Stimulated activated naive B cell treated with anti-CD40 and anti-IgM and Interleukin-4, amounts not matched to agents 10 μg/mL and 1 μg/mL and 100 μg/mL, for 72 hours (primary cell): Measurements from ENCODE around the gene RAB5B.
"Not testable (repeated sequence)": the region's sequence is repeated elsewhere in the genome, so short reads cannot be mapped to it uniquely, and the experiment has no call there.

ENCODE experiments used
- ATAC-seq, 2 donors: fragments of 150-1000 bp; cut with Tn5 transposase; replicated peaks; 2 replicates each; pipeline ENCODE4 v1.10.0; 2021; ENCODE audit warnings: moderate library complexity in 1 of 2
- DNase-seq: peaks from one replicate; pipeline ENCODE4 v3.0.0; 2021
- H3K27ac Mint-ChIP-seq: one replicate; pipeline ENCODE4 v1.8.0; 2022; ENCODE audit warnings: mild to moderate bottlenecking, mixed read lengths
- H3K27me3 Mint-ChIP-seq, 2 donors: one replicate each; pipeline ENCODE4 v1.8.0; 2022; ENCODE audit warnings: mixed read lengths in 2 of 2
- H3K36me3 Mint-ChIP-seq, 2 donors: one replicate each; pipeline ENCODE4 v1.8.0; 2022; ENCODE audit warnings: mixed read lengths in 2 of 2, mild to moderate bottlenecking in 1 of 2
- H3K4me1 Mint-ChIP-seq, 2 donors: one replicate each; pipeline ENCODE4 v1.8.0; 2022; ENCODE audit warnings: mixed read lengths in 2 of 2, mild to moderate bottlenecking in 1 of 2
- H3K4me3 Mint-ChIP-seq, 2 donors: one replicate each; pipeline ENCODE4 v1.8.0; 2022; ENCODE audit warnings: mild to moderate bottlenecking in 2 of 2, mixed read lengths in 2 of 2, moderate library complexity in 1 of 2
- H3K9me3 Mint-ChIP-seq, 2 donors: one replicate each; pipeline ENCODE4 v1.8.0; 2022; ENCODE audit warnings: mixed read lengths in 2 of 2, mild to moderate bottlenecking in 1 of 2

The RAB5B gene

DNA sequence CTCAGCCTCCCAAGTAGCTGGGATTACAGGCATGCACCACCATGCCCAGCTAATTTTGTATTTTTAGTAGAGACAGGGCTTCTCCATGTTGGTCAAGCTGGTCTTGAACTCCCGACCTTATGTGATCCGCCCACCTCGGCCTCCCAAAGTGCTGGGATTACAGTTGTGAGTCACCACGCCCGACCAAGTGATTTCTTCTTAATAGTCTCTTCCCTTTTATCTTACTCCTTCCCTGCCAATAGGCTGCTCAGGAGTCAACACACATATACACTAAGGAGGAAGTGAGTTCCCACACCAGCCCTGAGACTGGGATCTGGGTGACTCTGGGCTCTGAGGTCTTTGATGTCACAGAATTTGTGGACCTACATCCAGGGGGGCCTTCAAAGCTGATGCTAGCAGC lies 29.5 kb downstream of the RAB5B start:
- ATAC-seq, DNase-seq, H3K27me3 Mint-ChIP-seq, H3K27ac Mint-ChIP-seq, H3K4me3 Mint-ChIP-seq, H3K9me3 Mint-ChIP-seq: not testable (repeated sequence)
- H3K36me3 Mint-ChIP-seq: peaks cover 22 to 27% of the 10 kb centered on the region in 2 donors
- H3K4me1 Mint-ChIP-seq: peaks cover 11 to 20% of the 10 kb centered on the region in 2 donors

DNA sequence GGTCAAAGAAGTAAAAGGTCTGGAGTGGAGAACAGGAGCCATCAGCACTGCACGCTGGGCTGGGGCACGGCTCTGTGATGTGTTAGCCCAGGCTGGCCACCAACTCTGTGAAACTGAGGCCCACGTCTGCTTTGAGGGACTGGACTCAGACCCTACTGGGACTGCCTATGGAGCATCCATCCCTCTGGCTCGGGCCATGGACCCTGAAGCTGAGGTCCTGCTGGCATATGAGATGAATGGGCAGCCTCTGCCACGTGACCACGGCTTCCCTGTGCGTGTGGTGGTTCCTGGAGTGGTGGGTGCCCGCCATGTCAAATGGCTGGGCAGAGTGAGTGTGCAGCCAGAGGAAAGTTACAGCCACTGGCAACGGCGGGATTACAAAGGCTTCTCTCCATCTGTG lies 30.3 kb downstream of the RAB5B start:
- Mint-ChIP-seq H3K9me3 (peaks cover 0 to 1% of the 10 kb centered on the region in 2 donors), H3K4me3 (no peak overlapping the region), H3K4me1 (peaks cover 14 to 24% of the 10 kb centered on the region in 2 donors), H3K36me3 (peaks cover 18 to 27% of the 10 kb centered on the region in 2 donors), H3K27ac (peak overlapping the region; percentile 9), H3K27me3 (no peaks in the 10 kb centered on the region)
- ATAC-seq: no peak
- DNase-seq: no peak

DNA sequence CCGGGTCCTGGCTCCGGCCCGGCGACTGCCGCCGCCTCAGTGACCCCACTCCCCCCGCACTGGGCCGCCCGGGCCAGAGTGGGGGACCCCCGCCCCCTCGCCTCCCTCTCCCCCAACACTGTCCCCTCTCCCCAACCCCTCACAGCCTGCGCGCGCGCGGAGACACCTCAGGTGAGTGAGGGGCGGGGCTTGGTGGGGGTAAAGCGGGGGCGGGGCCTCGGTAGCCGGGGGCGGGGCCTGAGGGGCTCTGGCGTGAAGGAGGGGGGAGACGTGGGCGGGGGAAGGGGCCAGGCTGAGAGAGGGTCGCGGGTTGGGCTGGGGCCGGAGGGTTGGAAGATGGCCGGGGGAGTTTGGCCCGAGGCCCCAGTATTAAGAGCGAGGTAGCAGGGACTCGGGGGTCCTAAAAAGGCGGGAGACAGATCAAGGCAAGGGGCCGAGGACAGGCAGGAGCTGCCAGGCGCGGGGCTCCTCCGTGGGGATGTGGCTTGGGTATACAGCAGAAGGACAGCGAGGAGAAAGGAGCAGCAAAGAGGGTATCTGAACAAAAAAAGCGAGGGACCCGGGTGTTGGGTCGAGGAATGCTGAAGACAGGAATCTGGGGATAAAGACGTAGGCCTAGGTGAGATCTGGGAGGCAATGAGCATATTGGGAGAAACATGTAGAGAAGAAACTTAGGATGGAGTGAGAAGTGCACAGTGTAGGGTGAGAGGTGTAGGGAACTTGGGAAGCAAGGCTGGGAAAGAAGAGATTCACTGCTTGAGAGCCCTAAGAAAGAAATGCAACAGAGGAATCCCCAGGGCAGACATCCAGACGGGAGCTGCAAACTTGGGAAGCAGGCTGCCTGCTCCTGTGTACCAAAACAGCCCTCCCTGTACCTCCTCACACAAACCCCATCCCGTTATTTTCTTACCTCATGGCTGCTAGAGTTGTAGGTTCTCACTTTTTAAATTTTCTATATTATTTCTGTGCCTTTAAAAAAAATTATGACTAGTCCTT lies 34.0 kb downstream of the RAB5B start:
- H3K4me1 Mint-ChIP-seq: peaks cover 17 to 29% of the 10 kb centered on the region in 2 donors
- peak overlapping the region; percentile 79 to 93 for H3K4me3 Mint-ChIP-seq
- DNase-seq: peak; percentile 26
- ATAC-seq: peak; percentile 81 to 87
- peak overlapping the region; percentile 76 for H3K27ac Mint-ChIP-seq
- H3K27me3 Mint-ChIP-seq: no peaks in the 10 kb centered on the region
- peaks cover 0 to 1% of the 10 kb centered on the region in 2 donors for H3K9me3 Mint-ChIP-seq
- peaks cover 9 to 17% of the 10 kb centered on the region in 2 donors for H3K36me3 Mint-ChIP-seq

DNA sequence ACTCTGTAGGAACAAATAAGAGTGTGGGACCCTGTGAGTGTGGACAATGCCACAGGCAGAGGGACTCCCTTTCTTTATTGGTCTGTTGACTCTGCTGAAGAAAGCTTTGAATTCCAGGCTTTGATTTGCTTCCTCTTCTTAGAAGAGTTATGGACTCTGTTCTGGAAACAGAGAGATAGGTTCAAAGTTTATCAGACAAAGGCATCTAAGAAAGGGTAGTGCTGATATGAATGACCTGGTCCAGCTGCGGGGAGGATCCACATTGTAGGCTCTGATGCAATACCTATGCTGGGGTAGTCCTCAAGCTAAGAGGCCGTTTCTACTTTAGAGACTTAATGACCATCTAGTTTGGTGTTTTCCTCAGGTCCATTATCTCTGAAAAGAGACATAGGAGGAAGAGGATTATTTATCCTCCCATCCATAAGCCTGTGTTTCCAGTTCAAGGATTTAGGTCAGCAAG lies 36.3 kb downstream of the RAB5B start:
- H3K4me3 Mint-ChIP-seq: no peak overlapping the region
- ATAC-seq (no peak), DNase-seq (no peak)
- peaks cover 12 to 29% of the 10 kb centered on the region in 2 donors for H3K4me1 Mint-ChIP-seq
- no peak overlapping the region for H3K27ac Mint-ChIP-seq
- H3K36me3 Mint-ChIP-seq: peaks cover 3 to 4% of the 10 kb centered on the region in 2 donors
- peaks cover 0 to 1% of the 10 kb centered on the region in 2 donors for H3K9me3 Mint-ChIP-seq
- H3K27me3 Mint-ChIP-seq: no peaks in the 10 kb centered on the region

DNA sequence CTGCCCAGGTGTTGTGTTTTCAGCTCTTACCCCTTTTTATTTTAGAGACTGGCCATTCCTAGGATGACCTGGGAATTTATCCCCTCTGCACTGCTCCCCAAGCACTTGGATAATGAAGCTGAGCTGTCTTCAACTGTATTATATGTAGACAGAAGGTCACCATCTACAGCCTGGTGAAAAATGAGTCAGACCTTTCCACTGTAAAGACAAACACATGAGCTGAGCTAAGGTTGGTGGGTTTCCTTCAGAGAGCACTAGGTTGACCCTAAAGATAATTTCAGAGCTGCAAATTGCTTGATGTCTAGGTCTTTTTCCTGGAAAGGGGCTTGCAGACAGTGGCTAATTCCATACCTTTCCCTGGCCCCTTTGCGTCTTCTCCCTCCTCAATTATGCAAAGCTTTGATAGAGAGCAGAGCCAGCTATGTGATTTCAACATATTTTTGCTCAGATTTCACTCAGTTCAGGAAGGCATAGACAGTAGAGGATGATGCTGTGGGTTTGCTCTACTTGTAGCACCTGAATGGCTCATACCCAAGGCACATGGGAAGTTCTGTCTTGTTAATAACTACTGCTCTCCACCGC lies 37.7 kb downstream of the RAB5B start:
- peaks cover 3 to 4% of the 10 kb centered on the region in 2 donors for H3K36me3 Mint-ChIP-seq
- H3K27me3 Mint-ChIP-seq: no peaks in the 10 kb centered on the region
- H3K4me1 Mint-ChIP-seq: peaks cover 12 to 23% of the 10 kb centered on the region in 2 donors
- no peak overlapping the region for H3K27ac Mint-ChIP-seq
- H3K4me3 Mint-ChIP-seq: no peak overlapping the region
- H3K9me3 Mint-ChIP-seq: peaks cover 0 to 1% of the 10 kb centered on the region in 2 donors
- no peak for DNase-seq
- ATAC-seq: no peak

GRCh38 chr12:56013482-56013881 lies 39.6 kb downstream of the RAB5B start:
- ATAC-seq: no peak
- H3K4me3 Mint-ChIP-seq: no peak overlapping the region
- DNase-seq: no peak
- H3K27ac Mint-ChIP-seq: no peak overlapping the region
- no peaks in the 10 kb centered on the region for H3K9me3 Mint-ChIP-seq
- H3K36me3 Mint-ChIP-seq: peaks cover 0 to 2% of the 10 kb centered on the region in 2 donors
- peaks cover 5 to 9% of the 10 kb centered on the region in 2 donors for H3K4me1 Mint-ChIP-seq
- no peaks in the 10 kb centered on the region for H3K27me3 Mint-ChIP-seq

GRCh38 chr12:56014205-56014604 lies 40.3 kb downstream of the RAB5B start:
- ATAC-seq (no peak), DNase-seq (no peak)
- H3K4me1 Mint-ChIP-seq: peaks cover 2 to 5% of the 10 kb centered on the region in 2 donors
- no peaks in the 10 kb centered on the region for H3K27me3 Mint-ChIP-seq
- no peak overlapping the region for H3K4me3 Mint-ChIP-seq
- no peaks in the 10 kb centered on the region for H3K9me3 Mint-ChIP-seq
- H3K36me3 Mint-ChIP-seq: peaks cover 0 to 2% of the 10 kb centered on the region in 2 donors
- H3K27ac Mint-ChIP-seq: no peak overlapping the region

DNA sequence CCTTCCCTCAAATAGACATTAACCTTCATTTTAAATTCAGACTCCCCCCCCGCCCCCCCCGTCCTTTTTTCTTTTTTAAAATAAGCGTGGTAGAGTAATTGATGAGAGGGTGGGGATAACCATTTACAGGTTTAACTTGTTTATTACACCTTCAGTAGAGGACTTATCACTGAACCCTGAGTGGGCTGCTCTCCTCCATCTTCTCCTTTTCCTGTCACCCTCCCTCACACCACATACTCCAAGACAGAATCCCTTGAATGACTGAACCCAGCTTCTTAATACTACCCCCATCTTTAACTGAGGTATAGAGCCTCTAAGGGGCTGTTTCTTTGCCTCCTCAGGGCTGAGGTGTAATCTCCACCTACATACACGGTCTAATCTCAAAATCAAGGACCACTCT lies 43.3 kb downstream of the RAB5B start:
- H3K36me3 Mint-ChIP-seq: peaks cover 0 to 2% of the 10 kb centered on the region in 2 donors
- peaks cover 11 to 18% of the 10 kb centered on the region in 2 donors for H3K4me1 Mint-ChIP-seq
- ATAC-seq (no peak), DNase-seq (no peak)
- no peaks in the 10 kb centered on the region for H3K9me3 Mint-ChIP-seq
- H3K27me3 Mint-ChIP-seq: peaks cover 0 to 7% of the 10 kb centered on the region in 2 donors
- no peak overlapping the region for H3K27ac Mint-ChIP-seq
- no peak overlapping the region for H3K4me3 Mint-ChIP-seq

DNA sequence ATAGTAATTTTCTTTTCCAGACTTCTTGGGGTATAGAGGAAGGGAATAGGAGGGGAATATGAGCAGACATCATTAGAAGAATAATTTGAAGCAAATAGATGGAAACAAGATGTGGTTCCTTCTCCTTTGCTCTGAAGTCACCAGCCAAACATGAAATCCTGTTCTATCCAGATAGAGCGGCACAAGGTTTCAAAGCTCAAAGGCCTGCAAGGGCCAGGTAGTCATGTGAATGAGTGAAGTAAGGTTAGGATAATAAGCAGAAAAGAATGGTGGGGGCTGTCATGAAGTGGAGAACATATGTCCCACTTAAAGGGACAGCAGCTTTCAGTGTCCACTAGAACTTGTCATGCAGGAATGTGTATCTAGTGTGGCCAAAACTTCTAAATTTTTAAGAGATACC lies 44.5 kb downstream of the RAB5B start:
- no peak for ATAC-seq
- H3K4me1 Mint-ChIP-seq: peaks cover 11 to 20% of the 10 kb centered on the region in 2 donors
- peaks cover 0 to 7% of the 10 kb centered on the region in 2 donors for H3K27me3 Mint-ChIP-seq
- H3K36me3 Mint-ChIP-seq: peaks cover 0 to 2% of the 10 kb centered on the region in 2 donors
- H3K4me3 Mint-ChIP-seq: no peak overlapping the region
- H3K9me3 Mint-ChIP-seq: no peaks in the 10 kb centered on the region
- no peak overlapping the region for H3K27ac Mint-ChIP-seq
- DNase-seq: no peak

DNA sequence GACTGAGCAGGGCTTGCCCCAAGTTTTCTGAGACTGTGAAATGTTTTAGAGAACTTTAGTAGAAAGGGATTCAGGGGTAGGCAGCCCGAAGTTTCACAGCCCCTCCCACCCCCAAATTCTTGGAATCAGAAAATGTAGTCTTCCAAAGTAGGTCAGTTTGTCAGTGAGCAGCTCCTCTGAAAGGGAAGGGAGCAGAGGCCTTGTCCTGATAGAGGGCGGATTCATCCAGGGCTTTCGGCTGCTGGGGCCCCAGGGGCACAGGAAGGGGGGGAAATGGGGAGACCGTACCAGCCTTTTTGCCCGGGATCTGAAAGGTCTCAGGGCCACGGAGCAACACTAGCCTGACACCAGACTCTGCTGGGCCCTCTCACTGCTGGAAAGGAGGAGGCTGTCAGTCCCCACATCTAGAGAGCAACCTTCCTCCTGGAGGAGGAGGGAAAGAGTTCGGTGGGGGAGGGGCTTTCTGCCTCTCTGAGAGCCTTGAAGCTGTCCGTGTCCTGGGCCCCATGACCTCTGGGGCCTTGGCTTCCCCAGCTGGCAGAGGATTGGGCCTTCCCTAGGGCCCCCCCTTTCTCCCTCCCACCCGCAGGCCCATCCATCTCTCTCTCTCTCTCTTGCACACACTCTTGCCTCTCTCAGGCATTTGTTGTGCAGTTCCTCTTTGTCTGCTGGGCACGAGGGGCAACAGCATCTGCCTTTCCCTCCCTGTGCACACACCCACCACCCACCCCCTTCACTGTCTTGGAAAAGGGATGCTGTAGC lies 46.7 kb downstream of the RAB5B start, which contains the start of gene IKZF4:
Gene IKZF4, plus strand, starts transcription at position 621 of the 762 bp plus-strand sequence. CDS start 451 bp downstream, outside the sequence.
- H3K27ac Mint-ChIP-seq: peak within 1 kb of the TSS; percentile 68
- ATAC-seq: peak; percentile 69 to 76

GRCh38 chr12:56021889-56022497 lies 48.1 kb downstream of the RAB5B start:
- H3K27me3 Mint-ChIP-seq: peaks cover 0 to 7% of the 10 kb centered on the region in 2 donors
- ATAC-seq (peak in 1 of 2 donors; percentile 45), DNase-seq (no peak)
- no peak overlapping the region for H3K27ac Mint-ChIP-seq
- H3K4me1 Mint-ChIP-seq: peaks cover 11 to 20% of the 10 kb centered on the region in 2 donors
- H3K9me3 Mint-ChIP-seq: no peaks in the 10 kb centered on the region
- H3K4me3 Mint-ChIP-seq: peak overlapping the region in 1 of 2 donors; percentile 83
- no peaks in the 10 kb centered on the region for H3K36me3 Mint-ChIP-seq

More for the DNA sequence above, 46.7 kb downstream of the RAB5B start, which contains the start of gene IKZF4:
- peaks cover 0 to 7% of the 10 kb centered on the region in 2 donors for H3K27me3 Mint-ChIP-seq
- no peaks in the 10 kb centered on the region for H3K36me3 Mint-ChIP-seq
- DNase-seq: no peak
- no peaks in the 10 kb centered on the region for H3K9me3 Mint-ChIP-seq
- H3K4me3 Mint-ChIP-seq: peak within 1 kb of the TSS; percentile 83
- peaks cover 11 to 20% of the 10 kb centered on the region in 2 donors for H3K4me1 Mint-ChIP-seq

GRCh38 chr12:56028511-56029165 lies 54.8 kb downstream of the RAB5B start:
- no peak for ATAC-seq
- no peaks in the 10 kb centered on the region for H3K27me3 Mint-ChIP-seq
- no peak overlapping the region for H3K27ac Mint-ChIP-seq
- H3K36me3 Mint-ChIP-seq: peaks cover 9 to 25% of the 10 kb centered on the region in 2 donors
- H3K4me1 Mint-ChIP-seq: peaks cover 3 to 5% of the 10 kb centered on the region in 2 donors
- no peaks in the 10 kb centered on the region for H3K9me3 Mint-ChIP-seq
- DNase-seq: no peak
- no peak overlapping the region for H3K4me3 Mint-ChIP-seq

DNA sequence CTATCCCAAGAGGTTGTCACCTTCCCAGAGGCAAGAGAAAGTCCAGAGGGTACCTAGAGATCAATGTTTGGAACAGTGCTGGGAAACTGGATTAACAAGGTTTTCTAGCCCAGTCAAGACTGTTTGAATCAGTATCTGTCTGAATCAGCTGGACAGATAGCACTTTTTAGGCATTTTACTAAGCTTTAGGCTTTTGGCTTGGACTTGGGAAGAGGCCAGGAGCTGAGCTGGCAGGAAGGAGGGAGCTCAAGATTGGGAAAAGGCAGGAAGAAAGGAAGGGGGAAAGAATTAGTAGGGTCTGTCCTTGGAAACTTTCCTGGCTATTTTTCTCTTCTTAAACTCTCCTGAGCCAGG lies 55.3 kb downstream of the RAB5B start:
- DNase-seq: no peak
- Mint-ChIP-seq H3K9me3 (no peaks in the 10 kb centered on the region), H3K27ac (no peak overlapping the region), H3K27me3 (no peaks in the 10 kb centered on the region), H3K4me1 (peaks cover 3 to 5% of the 10 kb centered on the region in 2 donors), H3K4me3 (no peak overlapping the region), H3K36me3 (peaks cover 9 to 25% of the 10 kb centered on the region in 2 donors)
- no peak for ATAC-seq
